AG08395 (cell line): ENCODE results near the gene YIF1A.
A peak's percentile ranks its signal among the peaks of the same experiment; 100 is the strongest.
"Not testable (repeated sequence)": the region's sequence is repeated elsewhere in the genome, so short reads cannot be mapped to it uniquely, and the experiment has no call there.

ENCODE experiments used
- DNase-seq: peaks from one replicate; pipeline ENCODE4 v3.0.0; 2012; ENCODE audit warnings: mixed read lengths, low spot score

YIF1A gene

DNA sequence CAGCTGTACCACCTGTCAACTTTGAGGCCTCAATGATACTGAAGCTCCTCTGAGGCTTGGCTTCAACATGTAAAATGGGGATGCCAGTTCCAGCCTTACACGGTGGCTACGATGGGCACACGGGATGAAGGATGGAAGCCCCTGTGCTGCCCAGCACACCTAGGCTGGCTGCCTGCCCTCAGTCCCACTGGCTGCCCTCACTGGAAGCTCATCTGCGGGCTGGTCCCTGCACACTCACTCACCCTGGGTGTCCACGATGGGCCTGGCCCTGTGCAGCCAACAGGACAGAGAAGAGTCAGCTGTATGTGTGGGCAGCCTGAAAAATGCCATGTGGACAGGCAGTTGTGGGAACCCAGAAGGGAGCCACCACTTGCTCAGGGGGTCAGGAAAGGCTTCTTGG lies 2.2 kb downstream of the YIF1A start:
- DNase-seq: no peak

GRCh38 chr11:66285250-66285947 lies 3.5 kb downstream of the YIF1A start:
- DNase-seq: no peak

GRCh38 chr11:66284526-66285078 lies 4.3 kb downstream of the YIF1A start:
- DNase-seq: no peak

GRCh38 chr11:66283461-66284105 lies 5.4 kb downstream of the YIF1A start:
- no peak for DNase-seq

GRCh38 chr11:66282468-66283455 lies 6.2 kb downstream of the YIF1A start:
- DNase-seq: peak; percentile 98

- DNase-seq: no peak
These were observed 7.0 kb downstream of the YIF1A start for GRCh38 chr11:66281776-66282467.

DNA sequence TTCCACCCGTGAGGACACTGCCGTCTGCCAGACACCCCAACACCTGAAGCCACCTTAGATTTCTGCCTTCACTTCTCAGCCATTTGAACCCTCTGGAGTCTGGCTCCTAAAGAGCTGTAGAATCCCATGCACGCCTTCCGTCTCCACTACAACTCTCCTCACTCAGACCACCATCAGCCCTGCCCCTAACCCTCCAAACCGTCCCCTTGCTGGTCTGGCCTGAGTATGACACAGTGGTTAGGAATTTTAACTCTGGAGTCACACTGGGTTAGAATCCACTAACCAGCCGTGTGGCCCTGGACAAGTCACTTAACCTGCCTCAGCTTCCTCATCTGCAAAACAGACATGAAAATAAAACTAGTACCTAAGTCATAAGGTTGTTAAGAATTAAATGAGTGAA lies 7.9 kb downstream of the YIF1A start:
- no peak for DNase-seq

DNA sequence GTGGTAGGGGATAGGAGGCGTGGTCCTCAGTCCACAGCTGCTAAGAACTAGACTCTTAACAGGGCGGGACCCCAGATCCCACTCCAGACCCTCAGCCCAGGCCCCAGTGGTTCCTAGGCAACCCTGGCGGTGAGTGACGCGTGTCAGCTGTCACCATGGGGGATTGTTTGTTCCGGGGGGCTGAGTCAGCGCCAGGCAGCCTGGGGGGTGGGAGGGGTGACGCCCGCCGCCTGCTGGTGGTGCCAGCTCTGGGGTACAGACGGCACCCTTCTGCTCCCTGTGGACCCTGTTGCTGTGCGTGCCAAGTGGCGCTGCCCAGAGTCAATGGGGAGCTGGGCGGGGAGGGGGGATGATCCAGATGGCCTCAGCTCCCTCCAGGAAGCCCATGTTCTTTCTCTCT lies 8.5 kb downstream of the YIF1A start:
- no peak for DNase-seq

DNA sequence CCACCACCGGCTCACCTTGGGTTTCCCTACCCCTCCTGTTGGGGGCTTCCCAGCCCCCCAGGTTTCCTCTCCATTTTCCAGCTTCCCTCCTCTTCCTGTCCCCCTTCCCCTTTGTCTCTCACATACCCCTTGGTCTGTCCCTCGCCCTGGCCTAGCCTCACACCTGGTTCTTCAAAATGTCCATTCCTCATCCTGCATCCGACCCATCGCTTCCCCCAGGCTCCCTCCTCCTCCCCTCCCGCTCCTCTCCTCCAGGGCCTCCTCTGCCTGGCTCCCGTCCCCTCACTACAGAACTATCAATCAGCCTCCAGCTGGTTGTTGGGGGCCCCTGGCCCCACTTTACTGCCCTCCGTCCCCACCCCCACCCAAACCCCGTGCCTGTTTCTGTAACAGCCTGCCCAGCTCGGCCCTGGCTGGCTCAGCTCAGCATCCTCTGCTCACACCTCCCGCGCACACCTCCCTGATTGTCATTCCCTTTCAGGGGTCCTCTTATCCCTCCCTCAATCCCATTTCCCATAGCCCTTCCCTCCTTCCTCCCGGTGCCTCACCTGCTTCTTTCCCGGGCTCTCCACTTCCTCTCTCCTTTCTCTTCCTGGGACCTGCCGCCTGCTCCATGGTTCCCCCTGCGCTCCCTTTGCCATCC lies 9.7 kb downstream of the YIF1A start:
- no peak for DNase-seq

GRCh38 chr11:66278363-66279091 lies 10.4 kb downstream of the YIF1A start:
- DNase-seq: no peak

DNA sequence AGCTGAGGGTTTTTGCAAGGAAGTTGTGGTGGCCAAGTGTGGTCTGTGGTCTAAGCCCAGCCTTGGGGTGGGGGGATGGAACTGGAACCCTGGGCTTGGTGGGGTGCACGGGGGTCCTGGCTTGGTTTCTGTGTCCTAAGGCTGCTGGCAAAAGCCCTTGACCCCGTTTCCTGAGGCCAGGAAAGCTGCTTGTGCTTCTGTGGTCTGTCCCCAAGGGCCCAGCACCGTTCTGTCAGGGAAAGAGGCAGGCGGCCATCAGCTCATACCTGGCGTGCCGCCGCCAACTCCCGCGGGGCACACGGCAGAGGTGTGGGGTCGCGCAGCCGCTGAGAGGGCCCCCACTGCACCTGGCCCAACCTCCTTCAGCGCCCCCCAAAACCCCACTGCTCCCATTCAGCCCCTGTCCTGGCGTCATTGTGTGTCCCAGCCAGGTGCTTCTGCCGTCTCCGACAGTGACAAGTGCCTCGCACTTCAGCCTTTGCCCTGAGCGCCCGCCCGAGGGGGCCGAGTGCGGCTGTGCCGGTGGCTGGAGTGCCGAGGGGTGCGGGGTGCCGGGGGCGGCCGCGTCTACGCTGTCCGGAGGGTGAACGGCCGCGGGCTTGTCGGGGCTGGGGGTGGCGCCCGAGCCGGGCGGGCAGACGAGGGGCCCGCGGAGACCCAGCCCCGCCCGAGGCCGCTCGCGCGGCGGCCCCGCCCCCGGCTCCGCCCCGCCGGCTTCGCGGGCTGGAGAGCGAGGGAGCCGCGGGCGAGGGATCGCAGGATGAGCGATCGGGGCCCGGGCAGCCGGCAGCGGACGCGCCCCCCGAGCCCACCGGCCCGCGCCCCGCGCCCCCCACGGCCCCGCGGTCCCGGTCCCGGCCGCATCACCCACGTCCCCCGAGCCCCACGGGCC lies 11.2 kb downstream of the YIF1A start, which contains the start of gene CNIH2:
TSS of gene CNIH2 (plus strand) at position 705 of the 892 bp plus-strand sequence. CDS start 282 bp downstream, outside the sequence.
- DNase-seq: peak; percentile 47

- DNase-seq: not testable (repeated sequence)
These were observed 11.9 kb downstream of the YIF1A start for GRCh38 chr11:66277064-66277463.

GRCh38 chr11:66276619-66277018 lies 12.3 kb downstream of the YIF1A start:
- DNase-seq: not testable (repeated sequence)

DNA sequence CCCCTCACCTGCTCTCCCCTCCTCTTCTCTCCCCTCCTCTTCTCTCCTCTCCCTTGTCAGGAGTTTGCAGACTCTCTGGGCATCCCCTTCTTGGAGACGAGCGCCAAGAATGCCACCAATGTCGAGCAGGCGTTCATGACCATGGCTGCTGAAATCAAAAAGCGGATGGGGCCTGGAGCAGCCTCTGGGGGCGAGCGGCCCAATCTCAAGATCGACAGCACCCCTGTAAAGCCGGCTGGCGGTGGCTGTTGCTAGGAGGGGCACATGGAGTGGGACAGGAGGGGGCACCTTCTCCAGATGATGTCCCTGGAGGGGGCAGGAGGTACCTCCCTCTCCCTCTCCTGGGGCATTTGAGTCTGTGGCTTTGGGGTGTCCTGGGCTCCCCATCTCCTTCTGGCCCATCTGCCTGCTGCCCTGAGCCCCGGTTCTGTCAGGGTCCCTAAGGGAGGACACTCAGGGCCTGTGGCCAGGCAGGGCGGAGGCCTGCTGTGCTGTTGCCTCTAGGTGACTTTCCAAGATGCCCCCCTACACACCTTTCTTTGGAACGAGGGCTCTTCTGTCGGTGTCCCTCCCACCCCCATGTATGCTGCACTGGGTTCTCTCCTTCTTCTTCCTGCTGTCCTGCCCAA lies 12.8 kb downstream of the YIF1A start:
- no peak for DNase-seq

DNA sequence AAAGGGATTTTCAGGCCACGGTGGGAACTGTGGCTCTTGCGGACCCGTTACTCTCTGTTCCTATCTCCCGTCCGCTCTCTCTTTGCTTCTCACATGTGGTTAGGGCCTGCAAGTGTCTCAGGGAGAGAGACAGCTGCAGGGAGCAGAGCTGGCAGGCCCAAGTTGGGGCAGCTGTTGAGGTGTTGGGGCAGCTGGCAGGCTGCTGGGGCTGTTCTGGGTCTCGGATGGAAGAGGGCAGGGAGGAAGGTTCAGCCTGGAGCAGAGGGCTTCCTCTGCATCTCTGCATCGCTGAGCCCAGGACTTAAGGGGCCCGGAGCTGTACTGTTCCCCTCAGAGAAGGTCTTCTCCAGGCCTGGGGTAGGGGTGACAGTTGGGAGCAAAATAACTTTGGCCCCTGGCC lies 13.5 kb downstream of the YIF1A start:
- no peak for DNase-seq

DNA sequence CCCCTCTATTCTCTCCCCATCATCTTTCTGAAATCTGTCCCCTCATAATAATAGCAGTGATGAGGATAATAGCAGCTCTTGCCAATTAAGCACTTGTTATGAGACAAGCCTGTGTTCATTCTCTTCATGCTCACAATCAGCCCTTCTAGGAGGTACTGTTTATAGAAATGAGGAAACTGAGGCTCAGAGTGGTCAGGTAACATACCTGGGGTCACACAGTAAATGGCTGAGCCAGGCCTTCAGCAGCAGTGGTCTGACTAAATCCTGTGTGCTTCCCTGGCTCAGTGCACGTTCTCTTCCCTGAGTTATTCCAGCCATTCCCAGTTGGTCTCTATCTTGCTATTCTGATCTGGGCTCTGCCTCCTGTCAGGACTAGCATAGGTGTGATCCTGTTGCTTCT lies 14.7 kb downstream of the YIF1A start:
- DNase-seq: no peak

GRCh38 chr11:66272596-66272995 lies 16.3 kb downstream of the YIF1A start:
- DNase-seq: no peak

GRCh38 chr11:66271816-66272215 lies 17.1 kb downstream of the YIF1A start:
- DNase-seq: no peak
